PFSK-1 (cell line): Measurements from ENCODE around the gene OARD1.

ENCODE experiments used
- FOXP2 ChIP-seq: optimal IDR thresholded peaks from 2 replicates; pipeline ENCODE3; 2011; ENCODE audit warnings: borderline replicate concordance, control low read depth, inconsistent platforms; ENCODE audit not compliant: insufficient read depth; ENCODE audit errors: extremely low read length, extremely low read depth
- POLR2AphosphoS5 ChIP-seq: IDR thresholded peaks from 2 replicates; pipeline ENCODE4 v1.6.1; 2012; ENCODE audit warnings: low read depth, mild to moderate bottlenecking, control low read depth, low read length, moderate library complexity
- SIN3A ChIP-seq: IDR thresholded peaks from 2 replicates; pipeline ENCODE4 v1.6.1; 2012; ENCODE audit warnings: mild to moderate bottlenecking, low read length, moderate library complexity, borderline replicate concordance; ENCODE audit not compliant: insufficient read depth
- TAF1 ChIP-seq: IDR thresholded peaks from 2 replicates; pipeline ENCODE4 v1.6.1; 2012; ENCODE audit warnings: low read length, control low read depth, borderline replicate concordance; ENCODE audit not compliant: insufficient read depth
- TF ChIP-seq, protein P1 (sequence below), 2 experiments: IDR thresholded peaks; 2 replicates each; pipeline versions ENCODE4 v1.6.1 to v1.8.0; 2011 to 2012; ENCODE audit warnings: low read depth in 2 of 2, low read length in 2 of 2, control low read depth in 1 of 2, inconsistent platforms in 1 of 2, mild to moderate bottlenecking in 1 of 2, moderate library complexity in 1 of 2; ENCODE audit not compliant: insufficient read depth in 1 of 2

Gene OARD1

DNA sequence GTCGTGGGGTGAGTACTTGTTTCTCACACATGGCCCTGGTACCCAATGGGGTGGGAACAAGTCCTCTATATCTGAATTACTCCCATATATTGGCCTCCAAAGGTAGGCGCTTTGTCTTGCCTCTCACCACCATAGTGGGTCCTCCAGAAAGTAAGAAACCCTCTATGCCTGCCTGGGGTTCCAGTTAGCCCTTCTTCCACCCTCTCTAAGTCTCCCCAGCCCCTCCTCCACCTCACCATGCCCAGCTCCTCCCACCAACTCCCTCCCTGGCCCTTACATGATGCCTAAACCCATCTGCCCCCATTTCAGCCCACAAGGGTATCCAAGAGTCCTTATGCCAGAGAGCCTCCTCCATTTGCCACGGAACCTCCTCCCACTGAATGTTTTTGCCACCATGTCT is 29.0 kb downstream of the OARD1 start:
- TF ChIP-seq POLR2AphosphoS5: no peak
- TF ChIP-seq SIN3A: no peak
- TF ChIP-seq, protein P1, sequence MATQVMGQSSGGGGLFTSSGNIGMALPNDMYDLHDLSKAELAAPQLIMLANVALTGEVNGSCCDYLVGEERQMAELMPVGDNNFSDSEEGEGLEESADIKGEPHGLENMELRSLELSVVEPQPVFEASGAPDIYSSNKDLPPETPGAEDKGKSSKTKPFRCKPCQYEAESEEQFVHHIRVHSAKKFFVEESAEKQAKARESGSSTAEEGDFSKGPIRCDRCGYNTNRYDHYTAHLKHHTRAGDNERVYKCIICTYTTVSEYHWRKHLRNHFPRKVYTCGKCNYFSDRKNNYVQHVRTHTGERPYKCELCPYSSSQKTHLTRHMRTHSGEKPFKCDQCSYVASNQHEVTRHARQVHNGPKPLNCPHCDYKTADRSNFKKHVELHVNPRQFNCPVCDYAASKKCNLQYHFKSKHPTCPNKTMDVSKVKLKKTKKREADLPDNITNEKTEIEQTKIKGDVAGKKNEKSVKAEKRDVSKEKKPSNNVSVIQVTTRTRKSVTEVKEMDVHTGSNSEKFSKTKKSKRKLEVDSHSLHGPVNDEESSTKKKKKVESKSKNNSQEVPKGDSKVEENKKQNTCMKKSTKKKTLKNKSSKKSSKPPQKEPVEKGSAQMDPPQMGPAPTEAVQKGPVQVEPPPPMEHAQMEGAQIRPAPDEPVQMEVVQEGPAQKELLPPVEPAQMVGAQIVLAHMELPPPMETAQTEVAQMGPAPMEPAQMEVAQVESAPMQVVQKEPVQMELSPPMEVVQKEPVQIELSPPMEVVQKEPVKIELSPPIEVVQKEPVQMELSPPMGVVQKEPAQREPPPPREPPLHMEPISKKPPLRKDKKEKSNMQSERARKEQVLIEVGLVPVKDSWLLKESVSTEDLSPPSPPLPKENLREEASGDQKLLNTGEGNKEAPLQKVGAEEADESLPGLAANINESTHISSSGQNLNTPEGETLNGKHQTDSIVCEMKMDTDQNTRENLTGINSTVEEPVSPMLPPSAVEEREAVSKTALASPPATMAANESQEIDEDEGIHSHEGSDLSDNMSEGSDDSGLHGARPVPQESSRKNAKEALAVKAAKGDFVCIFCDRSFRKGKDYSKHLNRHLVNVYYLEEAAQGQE (IDR thresholded peaks at IDR 0.05; ENCODE audit: insufficient read depth in 1 of 2, low read depth in 2 of 2, low read length in 2 of 2): no peak
- no peak for TF ChIP-seq FOXP2
- TF ChIP-seq TAF1: no peak

DNA sequence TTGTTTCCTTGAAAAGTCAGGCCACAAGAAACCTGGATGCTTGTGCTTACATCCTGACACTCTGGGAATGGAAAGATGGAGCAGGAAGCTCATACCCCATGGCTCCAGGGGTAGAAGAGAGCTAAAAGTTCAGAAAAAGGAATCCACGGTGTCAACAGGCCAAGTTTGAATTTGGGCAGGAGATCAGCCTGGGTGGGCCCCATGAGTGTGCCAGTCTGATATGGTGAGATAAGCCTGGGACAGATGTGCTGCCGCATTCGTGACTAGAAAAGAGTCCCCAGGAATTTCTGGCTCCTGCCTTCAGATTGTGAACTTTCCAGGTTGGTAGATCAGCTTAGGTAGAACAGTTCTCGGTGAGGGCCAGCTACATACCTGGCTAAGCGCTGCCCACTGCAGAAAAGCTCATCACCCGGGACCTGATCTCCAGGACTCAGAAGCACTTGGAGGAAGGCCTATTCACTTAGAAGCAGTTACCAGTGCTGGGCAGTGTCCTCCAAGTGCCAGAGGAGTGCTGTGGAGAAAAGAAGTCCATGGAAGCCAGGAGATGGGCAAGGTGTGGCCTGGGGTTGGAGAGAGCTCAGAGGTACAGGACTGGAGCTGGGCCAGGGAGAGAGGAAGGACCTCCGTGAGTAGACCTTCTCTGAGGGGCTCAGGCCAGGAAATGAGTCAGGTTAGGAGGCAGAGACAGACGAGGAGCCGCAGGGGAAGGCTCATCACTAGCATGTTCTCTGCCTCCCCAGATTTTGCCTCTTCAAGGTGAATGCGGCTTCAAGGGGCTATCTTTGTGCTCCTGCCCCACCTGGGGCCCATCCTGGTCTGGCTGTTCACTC is 29.7 kb downstream of the OARD1 start, which contains the start of gene TSPO2:
Gene TSPO2, plus strand, starts transcription at position 242 of the 830 bp plus-strand sequence. Its CDS starts 519 bp downstream, at position 761.
- TF ChIP-seq TAF1 (no peak), FOXP2 (no peak), SIN3A (no peak), POLR2AphosphoS5 (no peak)
- TF ChIP-seq, protein P1 (IDR thresholded peaks at IDR 0.05; ENCODE audit: insufficient read depth in 1 of 2, low read depth in 2 of 2, low read length in 2 of 2): no peak

DNA sequence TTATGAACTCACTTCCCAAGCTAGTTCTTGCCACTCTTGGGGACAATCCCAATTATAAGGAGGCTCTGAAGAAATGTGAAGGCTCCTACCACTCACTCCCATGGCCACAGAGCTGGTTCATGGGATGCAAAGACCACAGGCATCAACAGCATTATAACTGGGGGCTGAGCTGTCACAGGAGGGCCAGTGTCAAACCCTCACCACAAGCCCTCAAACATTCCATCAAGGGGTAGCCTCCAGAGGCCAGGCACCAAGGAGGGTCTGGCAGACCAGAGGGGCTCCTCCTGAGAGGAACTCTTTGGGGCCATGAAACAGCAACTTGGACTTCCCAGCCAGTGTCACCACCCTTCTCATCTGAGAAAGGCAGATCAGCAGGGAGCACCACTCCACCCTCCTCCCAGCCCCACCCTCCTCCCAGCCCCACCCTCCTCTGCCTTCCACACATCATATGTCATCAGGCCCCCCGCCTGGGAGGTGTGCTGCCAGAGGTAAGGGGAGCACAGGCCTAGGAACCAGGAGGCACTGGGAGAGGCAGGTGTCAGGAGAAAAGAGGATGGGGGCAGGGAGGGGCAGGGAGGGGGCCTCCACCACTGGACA is 31.1 kb downstream of the OARD1 start:
- TF ChIP-seq SIN3A (no peak), FOXP2 (no peak), POLR2AphosphoS5 (no peak), TAF1 (no peak)
- TF ChIP-seq, protein P1 (IDR thresholded peaks at IDR 0.05; ENCODE audit: insufficient read depth in 1 of 2, low read depth in 2 of 2, low read length in 2 of 2): no peak

DNA sequence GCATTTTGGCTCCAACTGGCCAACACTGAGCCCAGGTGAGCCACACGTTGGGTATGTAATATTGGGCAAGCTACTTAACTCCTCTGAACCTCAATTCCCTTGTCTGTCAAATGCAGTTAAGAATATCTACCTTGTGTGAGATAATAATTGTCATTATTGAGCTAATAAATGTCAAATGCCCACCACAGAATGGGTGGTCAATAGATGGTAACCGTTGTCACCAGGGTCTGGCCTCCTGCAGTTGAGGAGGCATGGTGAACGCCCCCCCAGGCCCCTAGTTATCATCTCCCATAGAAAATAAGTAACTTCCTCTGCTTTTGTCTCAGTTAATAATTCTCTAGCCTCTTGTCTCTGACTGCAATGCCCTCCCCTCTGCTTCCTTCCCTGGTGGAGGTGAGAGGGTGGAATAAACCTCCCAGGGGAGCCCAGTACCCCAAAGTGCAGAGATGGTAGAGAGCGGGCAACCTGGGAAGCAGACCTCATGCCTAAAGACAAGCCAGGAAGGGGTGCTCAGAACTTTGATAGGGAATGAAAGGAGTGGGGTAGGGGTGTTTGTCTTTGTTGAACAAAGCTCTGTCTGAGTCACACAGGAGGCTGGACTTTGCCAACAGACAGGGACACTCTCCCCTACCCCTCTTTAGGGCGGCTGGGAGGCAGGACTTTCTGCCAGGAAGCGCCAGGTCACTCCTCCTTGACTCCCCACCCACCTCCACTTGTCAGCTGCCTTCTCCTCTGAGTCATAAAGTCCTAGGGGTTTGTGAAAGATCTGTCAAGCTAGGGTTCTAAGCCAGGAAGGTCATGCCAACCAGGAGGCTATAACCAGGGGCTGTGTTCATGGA is 31.8 kb downstream of the OARD1 start:
- TF ChIP-seq POLR2AphosphoS5 (no peak), TAF1 (no peak), SIN3A (no peak), FOXP2 (no peak)
- TF ChIP-seq, protein P1 (IDR thresholded peaks at IDR 0.05; ENCODE audit: insufficient read depth in 1 of 2, low read depth in 2 of 2, low read length in 2 of 2): no peak
